OCI-LY7 (cell line): ENCODE results near the gene METTL21C. TPM values are rescaled to one million over a fixed set of nuclear protein-coding genes. Genes with fewer than 3 reads are reported as not detected.

Experiments used
- BruUV-seq: library from RNA; stranded (reverse); fragments of 400-500 nt; replicated peaks from 2 replicates; lab custom pipeline; 2021; lab: Mats Ljungman, UMichigan
- CTCF ChIA-PET: fragments of 300-600 bp; sonication (Branson Sonifier 250); formaldehyde crosslinking; loops from one replicate; lab custom pipeline; 2022; ENCODE audit warnings: antibody characterized with exemption; ENCODE audit not compliant: unreplicated experiment; lab: Charles Lee
- POLR2A ChIA-PET: fragments of 300-600 bp; sonication (Branson Sonifier 250); formaldehyde crosslinking; loops from one replicate; lab custom pipeline; 2022; ENCODE audit warnings: antibody characterized with exemption; lab: Charles Lee
- DNase-seq: peaks from one replicate; pipeline ENCODE4 v3.0.0-alpha.2; 2015; ENCODE audit warnings: low spot score
- H2AFZ ChIP-seq: fragments of 200-600 bp; sonication (generic), shearing (Covaris generic); 2 replicates; pipeline ENCODE4 v1.6.1; 2014; ENCODE audit warnings: mild to moderate bottlenecking, antibody characterized with exemption, low read length, moderate library complexity
- H3K27ac ChIP-seq: fragments of 200-600 bp; sonication (generic); 2 replicates; pipeline ENCODE4 v1.5.1; 2014; ENCODE audit warnings: mixed run types, low read depth, mild to moderate bottlenecking, moderate library complexity, low read length, inconsistent platforms; ENCODE audit not compliant: poor library complexity, severe bottlenecking
- H3K36me3 ChIP-seq: fragments of 200-600 bp; sonication (generic); 2 replicates; pipeline ENCODE4 v1.6.1; 2014; ENCODE audit warnings: mild to moderate bottlenecking, antibody characterized with exemption, low read length, moderate library complexity, mixed read lengths; ENCODE audit not compliant: insufficient read depth
- H3K4me1 ChIP-seq: fragments of 200-600 bp; sonication (generic); 2 replicates; pipeline ENCODE4 v1.5.1; 2014; ENCODE audit warnings: mild to moderate bottlenecking, low read length; ENCODE audit not compliant: insufficient read depth, poor library complexity, severe bottlenecking
- H3K4me2 ChIP-seq: fragments of 200-600 bp; sonication (generic); 2 replicates; pipeline ENCODE4 v1.6.1; 2014; ENCODE audit warnings: mild to moderate bottlenecking, low read length
- H3K4me3 ChIP-seq: fragments of 200-600 bp; sonication (generic); 2 replicates; pipeline ENCODE4 v1.5.1; 2014; ENCODE audit warnings: mild to moderate bottlenecking, low read depth, low read length; ENCODE audit not compliant: poor library complexity, severe bottlenecking
- H3K79me2 ChIP-seq: fragments of 200-600 bp; sonication (generic); 2 replicates; pipeline ENCODE4 v1.6.1; 2016; ENCODE audit warnings: low read depth, mild to moderate bottlenecking, low read length, moderate library complexity, mixed read lengths; ENCODE audit not compliant: insufficient read depth
- H3K9me2 ChIP-seq: fragments of 200-600 bp; sonication (generic); 2 replicates; pipeline ENCODE4 v1.6.1; 2016; ENCODE audit warnings: mild to moderate bottlenecking, low read length, mixed read lengths; ENCODE audit not compliant: insufficient read depth
- H3K9me3 ChIP-seq: fragments of 200-600 bp; sonication (generic); 2 replicates; pipeline ENCODE4 v1.6.1; 2014; ENCODE audit warnings: mild to moderate bottlenecking, mixed run types, low read length, mixed read lengths
- H4K20me1 ChIP-seq: fragments of 200-600 bp; sonication (generic); 2 replicates; pipeline ENCODE4 v1.6.1; 2014; ENCODE audit warnings: mild to moderate bottlenecking, antibody characterized with exemption, low read length, moderate library complexity, mixed read lengths; ENCODE audit not compliant: insufficient read depth
- CTCF ChIP-seq: fragments of 200-600 bp; sonication (generic); conservative IDR thresholded peaks from 2 replicates; pipeline ENCODE4 v1.5.1; 2014; ENCODE audit warnings: mild to moderate bottlenecking, antibody characterized with exemption, low read length, moderate library complexity, mixed read lengths
- EZH2phosphoT487 ChIP-seq: fragments of 200-600 bp; sonication (generic); IDR thresholded peaks from 2 replicates; pipeline ENCODE4 v1.6.1; 2018; ENCODE audit warnings: low read depth, borderline replicate concordance, mild to moderate bottlenecking, mixed run types, antibody characterized with exemption, low read length, moderate library complexity, mixed read lengths
- intact Hi-C: fragments of 100-400 bp; cut with micrococcal nuclease; formaldehyde crosslinking; loops from one replicate; pipeline ENCODE4 v1.10.0; 2022; ENCODE audit not compliant: unreplicated experiment
- total RNA-seq, 2 experiments: library from RNA; depleted of rRNA in 1 of 2; stranded (reverse); fragments of >200 nt in 1 of 2; shearing (Covaris generic) in 1 of 2; gene quantifications; 2 replicates each; pipeline ENCODE4 v1.2.3, GENCODE V29; 2014 to 2022

The METTL21C gene
- total RNA-seq, 2 experiments from 2014 or later = not detected

DNA sequence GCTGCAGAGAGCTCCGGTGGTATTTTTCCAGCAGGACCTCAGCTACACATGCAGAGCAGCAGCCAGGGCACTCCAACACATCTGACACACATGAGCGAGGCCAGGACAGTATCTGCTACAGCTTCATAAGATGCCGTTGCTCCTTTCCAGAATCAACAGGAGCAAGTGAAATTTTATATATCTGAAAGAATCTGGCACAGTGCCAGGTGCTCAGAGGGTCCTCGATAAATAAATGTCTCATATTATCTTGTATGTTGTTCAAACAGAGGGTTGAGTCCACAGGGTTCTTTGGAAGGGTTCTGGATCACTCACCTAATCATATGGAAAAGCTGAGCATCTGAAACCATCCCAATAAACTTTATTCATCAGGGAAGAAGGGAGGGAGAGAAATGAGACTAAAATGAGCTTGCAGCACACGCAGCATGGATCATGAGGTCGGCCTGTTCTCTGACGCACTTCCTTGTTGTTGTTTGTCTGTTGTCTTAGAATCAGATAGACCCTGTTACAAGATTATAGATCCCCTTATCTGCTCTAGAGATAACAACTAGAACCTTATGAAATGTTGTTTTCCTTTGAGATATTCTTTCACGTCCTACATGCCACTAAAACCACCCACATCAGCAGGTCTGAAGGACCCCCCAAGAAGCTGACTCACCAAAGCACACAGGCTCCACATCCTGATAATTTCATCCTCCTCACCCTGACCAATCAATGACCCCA is 3.2 kb upstream of the METTL21C start:
- DNase-seq = no peak
- no peaks in the 10 kb centered on the region for H3K9me3 ChIP-seq

GRCh38 chr13:102697264-102697663 is 2.4 kb upstream of the METTL21C start:
- Histone ChIP-seq H4K20me1 (no peaks in the 10 kb centered on the region), H3K36me3 (no peaks in the 10 kb centered on the region), H3K4me2 (no peak overlapping the region), H3K27ac (no peak overlapping the region), H3K9me2 (no peaks in the 10 kb centered on the region), H3K79me2 (no peaks in the 10 kb centered on the region), H3K9me3 (no peaks in the 10 kb centered on the region), H3K4me3 (no peak overlapping the region), H2AFZ (no peak overlapping the region), H3K4me1 (no peaks in the 10 kb centered on the region)
- BruUV-seq = no TSS peak
- DNase-seq = no peak
- POLR2A ChIA-PET = no interaction called here
- CTCF ChIA-PET = no interaction called here
- TF ChIP-seq EZH2phosphoT487 (no peak), CTCF (no peak)
- intact Hi-C loops = no loop called here

More for the DNA sequence above, 3.2 kb upstream of the METTL21C start:
- no peak overlapping the region for H3K4me2 ChIP-seq
- CTCF ChIA-PET = no interaction called here
- no peak overlapping the region for H3K27ac ChIP-seq
- intact Hi-C loops = no loop called here
- H3K36me3 ChIP-seq = no peaks in the 10 kb centered on the region
- TF ChIP-seq EZH2phosphoT487 (no peak), CTCF (no peak)
- H3K79me2 ChIP-seq = no peaks in the 10 kb centered on the region
- no peaks in the 10 kb centered on the region for H3K9me2 ChIP-seq
- H3K4me1 ChIP-seq = no peaks in the 10 kb centered on the region
- no TSS peak for BruUV-seq
- H4K20me1 ChIP-seq = no peaks in the 10 kb centered on the region
- POLR2A ChIA-PET = no interaction called here
- no peak overlapping the region for H3K4me3 ChIP-seq
- H2AFZ ChIP-seq = no peak overlapping the region

- no TSS peak for BruUV-seq
- no peak overlapping the region for H2AFZ ChIP-seq
- no peak overlapping the region for H3K4me2 ChIP-seq
- CTCF ChIA-PET = no interaction called here
- intact Hi-C loops = no loop called here
- H3K4me3 ChIP-seq = no peak overlapping the region
- POLR2A ChIA-PET = interaction anchor here (0.6 kb wide), 1 partner anchor 9 kb away, joined by 4 read pairs; no protein-coding TSS in a partner anchor
- no peaks in the 10 kb centered on the region for H3K9me3 ChIP-seq
- no peaks in the 10 kb centered on the region for H3K4me1 ChIP-seq
- no peak overlapping the region for H3K27ac ChIP-seq
- no peaks in the 10 kb centered on the region for H4K20me1 ChIP-seq
- no peak for DNase-seq
- H3K9me2 ChIP-seq = no peaks in the 10 kb centered on the region
- H3K79me2 ChIP-seq = no peaks in the 10 kb centered on the region
- no peaks in the 10 kb centered on the region for H3K36me3 ChIP-seq
- TF ChIP-seq CTCF (no peak), EZH2phosphoT487 (no peak)
These were observed 1.6 kb upstream of the METTL21C start for GRCh38 chr13:102696465-102696864.
